CD14-positive monocyte (primary cell): ENCODE data around the gene FAM234A. TPM values are rescaled to one million over a fixed set of nuclear protein-coding genes. Genes with fewer than 3 reads are reported as not detected.
"Not testable (repeated sequence)": the region's sequence is repeated elsewhere in the genome, so short reads cannot be mapped to it uniquely, and the experiment has no call there.

Experiments used
- DNase-seq, 3 donors: peaks; one replicate each; pipeline ENCODE4 v3.0.0-alpha.2; 2011 to 2022
- H2AFZ ChIP-seq: 2 replicates; pipeline ENCODE4 v1.6.0; 2012; ENCODE audit warnings: mild to moderate bottlenecking, low read depth, low read length, inconsistent platforms; ENCODE audit not compliant: insufficient read depth, poor library complexity, severe bottlenecking
- H3K27ac ChIP-seq, 2 donors: 1 replicate in 1 of 2; 2 replicates in 1 of 2; pipeline ENCODE4 v1.5.1; 2012 to 2013; ENCODE audit warnings: low read length in 2 of 2, control low read depth in 1 of 2, inconsistent platforms in 1 of 2, low read depth in 1 of 2, mild to moderate bottlenecking in 1 of 2
- H3K27me3 ChIP-seq, 2 donors: one replicate each; pipeline versions ENCODE4 v1.6.0 to v1.6.1; 2011 to 2013; ENCODE audit warnings: low read length in 2 of 2; ENCODE audit not compliant: control insufficient read depth in 2 of 2, insufficient read depth in 2 of 2
- H3K36me3 ChIP-seq, 2 donors: replicated peaks in 1 of 2; 1 replicate in 1 of 2; 2 replicates in 1 of 2; pipeline versions ENCODE4 v1.5.1 to v1.6.1; 2012 to 2013; ENCODE audit warnings: low read length in 2 of 2, control low read depth in 1 of 2, inconsistent platforms in 1 of 2, mild to moderate bottlenecking in 1 of 2; ENCODE audit not compliant: insufficient read depth in 2 of 2, control insufficient read depth in 1 of 2
- H3K4me1 ChIP-seq, 2 donors: 1 replicate in 1 of 2; 2 replicates in 1 of 2; pipeline versions ENCODE4 v1.5.1 to v1.6.1; 2012 to 2013; ENCODE audit warnings: low read length in 2 of 2, control low read depth in 1 of 2, inconsistent platforms in 1 of 2, mild to moderate bottlenecking in 1 of 2, moderate library complexity in 1 of 2; ENCODE audit not compliant: insufficient read depth in 2 of 2, control insufficient read depth in 1 of 2
- H3K4me2 ChIP-seq: replicated peaks from 2 replicates; pipeline ENCODE3; 2012; ENCODE audit warnings: low read length, moderate library complexity, mild to moderate bottlenecking; ENCODE audit not compliant: poor library complexity, severe bottlenecking; ENCODE audit errors: extremely low read depth
- H3K4me3 ChIP-seq, 3 experiments: fragments of 200-600 bp in 1 of 3; sonication (generic) in 1 of 3; replicated peaks in 1 of 3; 1 replicate in 2 of 3; 2 replicates in 1 of 3; pipeline ENCODE4 v1.5.1; 2011 to 2013; ENCODE audit warnings: low read length in 3 of 3, mild to moderate bottlenecking in 3 of 3, control low read depth in 2 of 3, low read depth in 2 of 3, inconsistent platforms in 1 of 3, moderate library complexity in 1 of 3
- H3K79me2 ChIP-seq: 2 replicates; pipeline ENCODE4 v1.6.0; 2012; ENCODE audit warnings: mild to moderate bottlenecking, control low read depth, inconsistent platforms, low read length, moderate library complexity; ENCODE audit not compliant: insufficient read depth
- H3K9ac ChIP-seq: 2 replicates; pipeline ENCODE4 v1.6.0; 2017; ENCODE audit warnings: low read length, mild to moderate bottlenecking; ENCODE audit not compliant: insufficient read depth, poor library complexity, severe bottlenecking
- H3K9me3 ChIP-seq, 2 donors: replicated peaks in 1 of 2; 1 replicate in 1 of 2; 2 replicates in 1 of 2; pipeline versions ENCODE4 v1.5.1 to v1.6.1; 2012 to 2013; ENCODE audit warnings: low read length in 2 of 2, control low read depth in 1 of 2; ENCODE audit not compliant: control insufficient read depth in 1 of 2, insufficient read depth in 1 of 2
- H4K20me1 ChIP-seq: 2 replicates; pipeline ENCODE4 v1.6.0; 2012; ENCODE audit warnings: mild to moderate bottlenecking, low read length, control low read depth, moderate library complexity; ENCODE audit not compliant: insufficient read depth
- H3K27ac Mint-ChIP-seq, 7 donors: one replicate each; pipeline ENCODE4 v1.8.0; 2020; ENCODE audit warnings: mild to moderate bottlenecking in 7 of 7, mixed read lengths in 7 of 7, moderate library complexity in 6 of 7, inconsistent platforms in 2 of 7
- H3K27me3 Mint-ChIP-seq, 3 donors: one replicate each; pipeline ENCODE4 v1.8.0; 2021 to 2022; ENCODE audit warnings: low read depth in 3 of 3, mild to moderate bottlenecking in 3 of 3, mixed read lengths in 3 of 3, moderate library complexity in 3 of 3, inconsistent platforms in 1 of 3
- H3K36me3 Mint-ChIP-seq, 2 donors: one replicate each; pipeline ENCODE4 v1.8.0; 2020; ENCODE audit warnings: mixed read lengths in 2 of 2, inconsistent platforms in 1 of 2, mild to moderate bottlenecking in 1 of 2
- H3K4me1 Mint-ChIP-seq: one replicate; pipeline ENCODE4 v1.8.0; 2020; ENCODE audit warnings: mild to moderate bottlenecking, mixed read lengths
- H3K4me3 Mint-ChIP-seq, 2 donors: one replicate each; pipeline ENCODE4 v1.8.0; 2020; ENCODE audit warnings: mild to moderate bottlenecking in 2 of 2, mixed read lengths in 2 of 2, moderate library complexity in 1 of 2
- H3K9me3 Mint-ChIP-seq, 7 donors: one replicate each; pipeline ENCODE4 v1.8.0; 2020 to 2022; ENCODE audit warnings: mixed read lengths in 7 of 7, mild to moderate bottlenecking in 6 of 7, moderate library complexity in 6 of 7, inconsistent platforms in 2 of 7
- CTCF ChIP-seq: fragments of 200-600 bp; IDR thresholded peaks from one replicate; pipeline ENCODE4 v1.8.0; 2022; ENCODE audit warnings: antibody characterized with exemption, mild to moderate bottlenecking
- WGBS: methylation state at CpG from one replicate; pipeline ENCODE4 v1.1.5; 2013; ENCODE audit warnings: missing lambda C conversion rate; ENCODE audit not compliant: insufficient coverage; 5-methylcytosine and 5-hydroxymethylcytosine counted together
- intact Hi-C, 2 donors: fragments of 100-400 bp; cut with micrococcal nuclease; formaldehyde crosslinking; loops; one replicate each; pipeline versions ENCODE4 v1.15.0 to v1.15.1; 2023
- polyA plus RNA-seq, 3 donors: library from polyadenylated mRNA; depleted of rRNA in 1 of 3; unstranded in 2 of 3; stranded (reverse) in 1 of 3; fragments of 300-500 nt in 2 of 3; fragments of >200 nt in 1 of 3; fragmentation: Illumina TruSeq in 2 of 3; gene quantifications; 1 replicate in 2 of 3; 2 replicates in 1 of 3; pipeline ENCODE4 v1.2.3, GENCODE V29; 2012 to 2021

The FAM234A gene
- polyA plus RNA-seq, 3 donors: 22.5 to 40.4 (median 25.1) TPM

GRCh38 chr16:203246-203645, 31.4 kb upstream of the FAM234A start:
- Mint-ChIP-seq H3K36me3 (peaks cover 79 to 98% of the 10 kb centered on the region in 2 donors), H3K27ac (no peak overlapping the region), H3K9me3 (no peaks in the 10 kb centered on the region), H3K4me3 (no peak overlapping the region), H3K4me1 (no peaks in the 10 kb centered on the region), H3K27me3 (no peaks in the 10 kb centered on the region)
- Histone ChIP-seq H4K20me1 (peaks cover under 1% of the 10 kb centered on the region), H3K9ac (no peak overlapping the region), H3K4me1 (no peaks in the 10 kb centered on the region), H3K9me3 (no peaks in the 10 kb centered on the region), H3K27ac (no peak overlapping the region), H3K27me3 (no peaks in the 10 kb centered on the region), H3K4me2 (no peak overlapping the region), H3K79me2 (no peaks in the 10 kb centered on the region), H2AFZ (no peak overlapping the region), H3K4me3 (no peak overlapping the region), H3K36me3 (peaks cover 84 to 87% of the 10 kb centered on the region in 2 donors)
- intact Hi-C loops: loop anchor here in 1 of 2 donors (5.0 kb wide), 1 partner anchor 84 kb away; no protein-coding TSS in a partner anchor
- no peak for TF ChIP-seq CTCF
- WGBS: no CpG with 5 or more reads among the region's 4 CpGs
- DNase-seq: no peak

GRCh38 chr16:204046-204445, 30.6 kb upstream of the FAM234A start:
- H2AFZ ChIP-seq, H3K79me2 ChIP-seq, H3K4me3 Mint-ChIP-seq, H3K9me3 ChIP-seq, H3K4me3 ChIP-seq, H4K20me1 ChIP-seq, H3K27me3 ChIP-seq, H3K9ac ChIP-seq, H3K9me3 Mint-ChIP-seq, H3K27ac ChIP-seq, H3K4me1 ChIP-seq, DNase-seq, H3K27me3 Mint-ChIP-seq, H3K4me2 ChIP-seq, H3K4me1 Mint-ChIP-seq: not testable (repeated sequence)
- Mint-ChIP-seq H3K27ac (peak overlapping the region in 2 of 7 donors; percentile 40), H3K36me3 (peaks cover 77 to 98% of the 10 kb centered on the region in 2 donors)
- intact Hi-C loops: loop anchor here in 1 of 2 donors (5.0 kb wide), 1 partner anchor 83 kb away; no protein-coding TSS in a partner anchor
- WGBS: 100% methylated on average over 7 of the region's 9 CpGs
- peaks cover 81 to 87% of the 10 kb centered on the region in 2 donors for H3K36me3 ChIP-seq

DNA sequence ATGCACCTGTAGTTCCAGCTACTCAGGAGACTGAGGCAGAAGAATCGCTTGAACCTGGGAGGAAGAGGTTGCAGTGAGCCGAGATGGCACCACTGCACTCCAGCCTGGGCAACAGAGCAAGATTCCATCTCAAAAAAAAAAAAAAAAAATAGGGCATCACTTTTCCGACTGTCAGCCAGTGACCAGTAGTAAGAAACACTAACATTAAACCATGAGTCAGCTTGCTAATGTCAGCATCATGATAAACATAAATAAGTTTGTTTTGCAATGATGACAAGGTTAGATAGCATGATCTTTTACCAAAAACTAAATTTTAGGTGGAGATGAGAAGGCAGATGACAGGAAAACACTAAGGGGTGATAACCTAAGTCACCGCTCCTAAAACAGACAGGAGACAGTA, 25.3 kb upstream of the FAM234A start:
- H3K4me1 Mint-ChIP-seq, H3K4me3 Mint-ChIP-seq, H2AFZ ChIP-seq, H3K27ac ChIP-seq, H3K27me3 ChIP-seq, H3K4me1 ChIP-seq, H3K9me3 Mint-ChIP-seq, H3K9me3 ChIP-seq, H3K27me3 Mint-ChIP-seq, H3K4me2 ChIP-seq, H3K9ac ChIP-seq, H3K4me3 ChIP-seq, DNase-seq, intact Hi-C loops: not testable (repeated sequence)
- peaks cover 54% of the 10 kb centered on the region for H4K20me1 ChIP-seq
- no CpG with 5 or more reads among the region's 4 CpGs for WGBS
- Mint-ChIP-seq H3K27ac (peak overlapping the region in 1 of 7 donors; percentile 14), H3K36me3 (peaks cover 83 to 100% of the 10 kb centered on the region in 2 donors)
- peaks cover 83 to 100% of the 10 kb centered on the region in 2 donors for H3K36me3 ChIP-seq
- peaks cover 11% of the 10 kb centered on the region for H3K79me2 ChIP-seq

DNA sequence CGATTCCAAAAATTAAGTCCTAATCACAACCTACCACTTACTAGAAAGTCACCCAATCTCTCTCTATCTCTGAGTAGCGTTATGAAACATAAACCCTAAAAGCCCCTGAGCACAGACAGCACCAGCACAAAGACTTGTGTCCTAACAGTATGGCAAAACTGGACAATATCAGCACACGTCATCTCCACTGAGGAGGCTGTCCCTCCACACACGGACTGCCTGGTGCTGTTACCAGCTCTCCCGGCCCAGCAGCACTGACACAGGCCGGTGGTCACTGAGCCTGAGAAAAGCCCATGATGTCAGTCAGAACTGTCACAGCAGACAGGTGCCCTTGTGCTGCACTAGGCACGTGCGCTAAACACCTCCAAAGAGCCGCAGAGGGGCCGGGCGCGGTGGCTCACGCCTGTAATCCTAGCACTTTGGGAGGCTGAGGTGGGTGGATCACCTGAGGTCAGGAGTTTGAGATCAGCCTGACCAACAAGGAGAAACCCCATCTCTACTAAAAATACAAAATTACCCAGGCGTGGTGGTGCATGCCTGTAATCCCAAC, 22.9 kb upstream of the FAM234A start:
- H3K9me3 Mint-ChIP-seq, H3K27me3 Mint-ChIP-seq, H3K9me3 ChIP-seq, H3K27ac ChIP-seq, H2AFZ ChIP-seq, intact Hi-C loops, H3K27ac Mint-ChIP-seq, H3K4me2 ChIP-seq, H3K27me3 ChIP-seq, H3K4me1 Mint-ChIP-seq, DNase-seq, H3K9ac ChIP-seq, H3K4me3 ChIP-seq, H3K4me1 ChIP-seq, H3K4me3 Mint-ChIP-seq: not testable (repeated sequence)
- H3K79me2 ChIP-seq: peaks cover 16% of the 10 kb centered on the region
- WGBS: 94% methylated on average over 7 of the region's 14 CpGs
- H3K36me3 ChIP-seq: peaks cover 74 to 100% of the 10 kb centered on the region in 2 donors
- peaks cover 79 to 100% of the 10 kb centered on the region in 2 donors for H3K36me3 Mint-ChIP-seq
- peaks cover 63% of the 10 kb centered on the region for H4K20me1 ChIP-seq
